GM21390 (cell line): Measurements from ENCODE around the gene RACK1.

Experiments
- ATAC-seq: cut with Tn5 transposase; IDR thresholded peaks from one replicate; pipeline ENCODE4 v1.9.1; 2021; ENCODE audit not compliant: unreplicated experiment

RACK1 gene

DNA sequence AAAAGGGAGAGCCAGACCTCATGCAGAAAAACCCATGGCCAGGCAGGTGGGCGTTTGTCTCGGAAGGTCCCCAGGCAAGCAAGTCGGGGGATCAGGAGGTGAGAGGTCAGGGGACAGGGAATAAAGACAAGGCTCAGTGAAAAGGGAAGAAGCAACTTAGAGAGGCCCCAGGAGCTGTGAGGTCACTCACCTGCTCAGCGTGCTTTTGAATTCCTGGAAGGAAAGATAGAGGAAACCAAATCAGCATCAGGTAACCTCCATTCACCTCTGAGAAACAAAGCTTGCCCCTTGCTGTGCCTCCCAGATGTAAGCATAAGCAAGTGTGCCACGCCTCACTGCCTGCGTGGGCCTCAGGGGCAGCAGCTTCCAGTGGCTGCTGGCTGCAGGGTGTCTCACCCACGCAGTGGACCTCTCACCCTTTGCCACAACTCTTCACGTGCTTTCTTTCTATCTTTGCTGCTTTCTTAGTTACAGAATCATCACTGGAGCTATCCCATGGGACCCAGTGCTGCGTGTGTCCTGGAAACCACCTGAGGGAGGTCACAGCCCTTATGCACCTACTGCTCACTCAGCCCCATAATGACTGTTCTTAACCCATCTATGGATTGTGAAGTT lies 44.7 kb downstream of the RACK1 start:
- peak; percentile 44 for ATAC-seq

DNA sequence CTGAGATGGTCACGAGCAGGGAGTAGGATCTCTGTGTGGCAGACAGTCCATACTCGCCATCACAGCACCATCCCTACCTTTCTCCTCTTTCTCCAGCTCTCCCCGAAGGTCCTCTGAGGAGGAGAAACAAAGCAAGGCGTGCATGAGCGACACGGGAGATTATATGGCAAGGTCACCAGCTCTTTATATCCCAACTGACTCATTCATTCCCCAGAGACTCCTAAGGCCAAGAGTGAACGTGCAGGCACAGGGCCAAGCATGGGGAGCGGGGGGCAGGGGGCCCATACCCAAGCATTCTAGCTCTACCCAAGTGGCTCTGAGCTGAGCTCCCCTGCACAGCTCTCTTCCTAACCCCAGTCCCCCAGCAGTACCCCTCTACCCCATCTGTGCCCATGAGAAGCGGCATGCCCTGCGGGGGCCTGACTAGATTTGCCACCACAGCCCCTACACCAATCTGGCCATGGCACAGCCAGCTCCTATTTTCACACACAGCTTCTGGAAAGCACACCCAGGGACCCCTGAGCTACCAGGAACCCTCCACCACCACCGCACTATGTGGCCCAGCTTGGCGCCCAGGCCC lies 45.5 kb downstream of the RACK1 start:
- no peak for ATAC-seq

GRCh38 chr5:181197326-181197951 lies 46.3 kb downstream of the RACK1 start:
- no peak for ATAC-seq

DNA sequence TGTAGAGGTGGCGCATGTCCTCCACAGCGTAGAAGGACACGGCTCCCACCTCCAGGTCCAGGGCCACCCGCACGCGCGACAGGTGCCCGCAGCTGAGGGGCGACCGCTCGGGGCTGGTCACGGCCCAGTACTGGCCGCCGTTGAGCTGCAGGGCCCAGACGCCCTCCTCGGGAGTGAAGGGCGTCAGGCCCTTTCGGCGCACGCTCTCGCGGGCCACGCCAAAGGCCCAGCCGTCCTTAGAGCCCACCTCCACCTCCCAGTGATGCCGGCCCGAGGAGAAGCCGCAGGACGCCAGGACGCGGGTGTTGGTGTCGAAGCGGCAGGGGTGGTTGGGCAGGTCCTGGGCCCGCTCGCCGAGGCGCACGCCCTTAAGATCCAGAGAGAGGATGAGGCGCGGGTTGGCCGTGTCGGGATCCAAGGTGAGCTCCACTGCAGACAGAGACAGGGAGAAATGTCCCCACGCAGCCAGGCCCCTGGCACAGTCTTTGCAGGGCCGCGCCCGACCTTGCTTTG lies 48.4 kb downstream of the RACK1 start:
- ATAC-seq = no peak

- no peak for ATAC-seq
Measured at GRCh38 chr5:181194489-181195248, 49.0 kb downstream of the RACK1 start.

DNA sequence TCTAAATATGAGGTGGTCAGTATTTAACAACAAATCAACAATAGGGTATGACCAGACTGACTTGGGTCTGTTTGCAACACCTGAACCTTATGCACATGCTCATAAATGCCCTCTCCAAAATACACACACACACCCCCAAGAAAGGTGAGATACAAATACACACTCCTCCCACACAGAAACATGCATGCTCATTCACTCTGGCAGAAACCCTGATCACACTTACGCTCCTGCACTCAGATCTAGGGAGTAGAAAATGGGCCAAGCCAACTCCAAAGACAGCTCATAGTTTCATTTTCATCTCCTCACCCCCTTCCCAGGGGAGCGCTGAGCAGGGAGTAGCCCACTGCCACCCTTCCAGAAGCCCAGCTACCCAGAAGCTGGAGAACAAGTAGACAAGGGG lies 50.0 kb downstream of the RACK1 start:
- no peak for ATAC-seq

DNA sequence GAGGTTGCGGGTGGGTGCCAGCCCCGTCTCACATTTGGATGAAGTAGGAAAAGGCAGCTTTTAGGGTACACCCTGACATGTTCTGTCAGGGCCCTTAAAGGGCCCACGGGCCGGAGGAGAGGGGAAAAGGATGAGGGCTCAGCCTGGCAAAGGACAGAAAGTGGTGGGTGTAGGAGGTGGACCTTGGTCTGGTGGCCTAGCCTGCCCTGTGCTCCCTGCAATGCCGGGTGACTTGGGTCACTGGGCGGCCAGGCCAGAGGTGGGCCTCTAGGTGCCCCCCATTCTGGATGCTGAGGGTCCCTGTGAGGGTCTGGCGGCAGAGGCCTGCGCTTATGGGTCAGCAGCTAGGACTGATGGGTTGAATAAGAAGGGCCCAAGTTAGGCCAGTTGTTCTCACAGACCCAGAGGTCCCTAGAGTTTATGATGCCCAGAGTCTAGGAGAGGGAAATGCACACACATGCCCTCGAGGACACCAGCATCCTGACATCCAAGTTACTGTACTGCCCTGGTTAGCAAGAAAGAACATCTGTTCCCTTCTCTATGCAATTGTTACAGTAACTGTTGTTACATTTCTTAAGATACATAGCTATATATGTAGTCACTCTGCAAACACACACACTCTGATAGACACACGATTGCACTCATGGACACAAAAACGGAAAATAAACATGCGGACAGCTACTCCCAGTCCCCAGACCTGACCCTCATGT lies 51.2 kb downstream of the RACK1 start:
- no peak for ATAC-seq

- ATAC-seq = peak; percentile 57
Measured at GRCh38 chr5:181191526-181192336, 52.0 kb downstream of the RACK1 start.

DNA sequence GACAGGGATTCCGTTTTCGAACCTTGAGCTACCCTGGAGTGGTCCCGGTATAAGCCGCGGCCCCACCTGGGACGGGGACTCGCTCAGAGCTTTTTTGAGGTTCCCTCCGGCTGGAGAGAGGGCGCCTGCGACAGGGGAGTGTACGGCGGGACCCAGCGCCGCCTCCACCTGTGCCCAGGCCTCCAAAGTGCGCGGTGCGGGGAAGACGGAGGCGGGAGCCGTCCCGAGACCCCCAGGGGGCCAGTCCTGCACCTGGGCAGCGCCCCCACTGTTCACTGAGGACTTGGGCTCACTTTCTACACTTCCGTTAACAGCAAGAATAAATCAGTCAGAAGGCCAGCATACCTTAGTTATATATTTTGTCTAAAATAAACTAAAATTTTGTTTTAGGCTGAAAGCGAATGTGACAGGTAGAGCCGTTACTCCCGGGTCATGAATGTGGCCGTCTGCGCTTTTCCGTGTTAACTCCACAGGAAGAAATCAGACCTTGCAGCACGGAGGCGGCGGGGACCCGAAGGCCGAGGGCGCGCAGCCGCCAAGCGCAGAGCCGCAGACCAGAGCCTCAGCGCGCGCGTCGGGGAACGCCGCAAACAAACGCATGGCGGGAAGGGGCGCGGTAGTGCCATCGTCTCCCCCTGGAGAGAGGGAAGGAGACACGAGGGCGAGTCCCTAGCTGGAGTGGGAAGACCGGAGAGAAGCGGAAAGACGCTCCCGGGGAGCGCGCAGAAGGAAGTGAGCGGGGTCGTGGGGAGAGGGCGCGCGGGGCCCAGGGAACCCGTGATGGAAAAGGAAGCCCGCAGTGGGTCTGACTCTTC lies 52.8 kb downstream of the RACK1 start:
- peak; percentile 9 for ATAC-seq

- ATAC-seq = no peak
Measured at GRCh38 chr5:181189962-181190710, 53.6 kb downstream of the RACK1 start.

GRCh38 chr5:181189363-181189961 lies 54.2 kb downstream of the RACK1 start:
- ATAC-seq = no peak

DNA sequence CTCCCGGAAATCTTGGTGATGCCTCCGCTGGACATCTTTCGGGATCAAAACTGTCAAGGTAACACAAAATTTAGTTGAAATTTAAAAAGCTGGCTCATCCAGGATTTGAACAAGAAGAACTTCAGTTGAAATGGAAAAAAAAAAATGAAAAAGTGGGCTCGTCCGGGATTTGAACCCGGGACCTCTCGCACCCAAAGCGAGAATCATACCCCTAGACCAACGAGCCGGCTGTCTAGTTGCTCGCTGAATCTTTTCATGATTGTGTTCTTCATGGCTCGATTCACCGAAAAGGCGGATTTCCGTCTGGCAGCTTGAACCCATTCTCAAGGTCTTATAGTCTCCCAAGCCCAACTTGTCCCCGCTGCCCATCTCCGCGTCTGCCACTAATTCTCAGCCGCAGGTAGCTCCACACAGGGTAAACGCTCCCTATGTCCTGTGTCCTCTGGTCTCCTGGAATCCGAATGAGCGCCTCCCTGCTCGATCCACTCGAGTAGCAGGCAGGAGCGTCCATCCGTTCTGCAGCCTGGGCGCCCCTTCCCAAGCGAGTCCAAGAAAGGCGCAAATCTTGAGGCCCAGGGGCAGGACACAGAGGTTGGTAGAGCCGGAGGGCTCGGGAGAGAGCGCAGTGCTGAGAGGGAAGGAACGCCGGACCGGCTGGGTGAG lies 54.9 kb downstream of the RACK1 start:
- ATAC-seq = no peak

DNA sequence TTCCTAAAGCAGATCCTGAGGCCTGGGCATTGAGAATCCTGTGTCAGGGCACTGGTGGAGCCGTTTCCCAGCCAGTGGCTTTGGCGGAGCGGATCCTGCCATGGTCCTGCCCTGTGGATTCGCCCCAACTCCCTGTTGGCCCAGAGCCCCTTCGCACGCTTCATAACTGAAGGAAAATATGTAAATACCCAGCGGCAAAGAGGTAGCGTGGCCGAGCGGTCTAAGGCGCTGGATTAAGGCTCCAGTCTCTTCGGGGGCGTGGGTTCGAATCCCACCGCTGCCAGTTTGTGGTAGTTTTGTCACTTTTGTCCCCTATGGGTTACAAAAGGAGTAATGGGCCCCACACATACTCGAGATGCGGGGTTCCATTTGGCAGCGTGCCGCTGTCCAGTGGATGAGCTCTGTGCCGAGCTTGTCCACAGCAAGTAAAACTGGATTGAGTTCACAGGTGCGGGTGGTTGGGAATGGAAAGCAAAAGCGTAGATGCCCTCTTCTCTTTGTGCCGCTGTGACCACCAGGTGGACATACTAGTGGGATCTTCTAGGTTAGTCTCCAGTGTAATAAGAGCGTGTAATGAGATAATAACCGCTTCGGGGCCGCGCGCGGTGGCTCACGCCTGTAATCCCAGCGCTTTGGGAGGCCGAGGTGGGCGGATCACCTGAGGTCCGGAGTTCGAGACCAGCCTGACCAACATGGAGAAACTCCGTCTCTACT lies 56.0 kb downstream of the RACK1 start:
- no peak for ATAC-seq

GRCh38 chr5:181186986-181187499 lies 56.7 kb downstream of the RACK1 start:
- ATAC-seq = no peak
